ENCODE results near the gene TPM2. TPM values are rescaled to one million over a fixed set of nuclear protein-coding genes. Genes with fewer than 3 reads are reported as not detected.
A peak's percentile ranks its signal among the peaks of the same experiment; 100 is the strongest.

Gene TPM2
- total and polyA plus RNA-seq, 9 of the 15 experiments (the other 6 are each of a cell fraction or from before 2014, with no cell fraction given): 0.28 to 16.1 (median 4.5) TPM

DNA sequence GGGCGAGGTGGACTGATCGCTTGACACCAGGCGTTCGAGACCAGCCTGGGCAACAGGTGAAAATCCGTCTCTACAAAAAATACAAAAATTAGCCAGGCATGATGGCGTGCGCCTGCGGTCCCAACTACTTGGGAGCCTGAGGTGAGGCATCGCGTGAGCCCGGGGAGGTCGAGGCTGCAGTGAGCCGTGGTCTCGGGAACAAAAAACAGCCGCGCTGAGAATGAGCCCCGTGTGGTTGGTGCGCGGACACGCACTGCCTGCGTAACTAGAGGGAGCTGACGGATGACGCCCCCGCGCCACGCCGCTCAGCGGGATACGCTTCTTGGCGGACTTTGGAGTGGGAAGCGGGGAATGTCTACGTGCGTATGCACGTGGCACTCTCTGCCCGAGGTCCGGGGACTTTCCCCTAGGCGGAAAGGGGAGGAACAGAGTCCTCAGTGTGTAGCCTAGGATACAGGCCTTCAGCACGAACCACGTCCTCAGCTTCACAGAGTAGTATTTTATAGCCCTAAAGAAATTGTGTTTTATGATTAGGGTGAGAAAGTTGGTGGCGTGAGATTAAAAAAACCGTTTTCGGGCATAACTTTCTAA, 32.1 kb downstream of the TPM2 start, which contains the start of gene RMRP (continued):
- TF ChIP-seq TRIM28 (IDR thresholded peaks at IDR 0.05) (peak; percentile 48; the same call in 1 of the 2 replicates), ZNF75A (CRISPR knock-in tag; IDR thresholded peaks at IDR 0.05) (no peak), MBD2 (IDR thresholded peaks at IDR 0.05; ENCODE audit: borderline replicate concordance, low read depth) (no peak), PHB (CRISPR knock-in tag; IDR thresholded peaks at IDR 0.05) (no peak), RUNX1 (IDR thresholded peaks at IDR 0.05; ENCODE audit: low read depth) (0 out of 2 replicates have a peak, but pooled peaks have one; percentile 32), MCM7 (IDR thresholded peaks at IDR 0.05) (no peak), ZNF431 (CRISPR knock-in tag; IDR thresholded peaks at IDR 0.05) (no peak), HEY1 (CRISPR knock-in tag; IDR thresholded peaks at IDR 0.05; ENCODE audit: borderline replicate concordance) (no peak), TRIM24 (IDR thresholded peaks at IDR 0.05) (peak in 1 of 2 experiments; percentile 54; a peak in 2 of 4 replicates), ZFP30 (CRISPR knock-in tag; IDR thresholded peaks at IDR 0.05; ENCODE audit: borderline replicate concordance) (no peak), KDM2B (CRISPR knock-in tag; IDR thresholded peaks at IDR 0.05) (no peak), RBM14 (IDR thresholded peaks at IDR 0.05; ENCODE audit: borderline replicate concordance, insufficient read depth, low read depth, low read length) (no peak), STAG1 (CRISPR knock-in tag; IDR thresholded peaks at IDR 0.05; ENCODE audit: borderline replicate concordance) (no peak), RBFOX2 (IDR thresholded peaks at IDR 0.05; ENCODE audit: low read depth, low read length) (peak; percentile 73), HDAC1 (IDR thresholded peaks at IDR 0.05) (peak in 1 of 2 experiments; percentile 89; a peak in 2 of 4 replicates), TEAD2 (tag; IDR thresholded peaks at IDR 0.05) (no peak), POLR2B (IDR thresholded peaks at IDR 0.05; ENCODE audit: low read depth, partially characterized antibody) (no peak), CHD4 (IDR thresholded peaks at IDR 0.05; ENCODE audit: insufficient read depth, insufficient replicate concordance, low read depth, low read length, poor library complexity, severe bottlenecking) (no peak), SP1 (CRISPR knock-in tag; IDR thresholded peaks at IDR 0.05) (peak; percentile 92), BCOR (IDR thresholded peaks at IDR 0.05) (peak; percentile 68; the same call in 1 of the 2 replicates), CREB1 (IDR thresholded peaks at IDR 0.05) (peak; percentile 83), CREB1 (CRISPR knock-in tag; IDR thresholded peaks at IDR 0.05) (peak; percentile 90), CXXC5 (CRISPR knock-in tag; IDR thresholded peaks at IDR 0.05) (peak; percentile 99)
- TF ChIP-seq, protein P1, sequence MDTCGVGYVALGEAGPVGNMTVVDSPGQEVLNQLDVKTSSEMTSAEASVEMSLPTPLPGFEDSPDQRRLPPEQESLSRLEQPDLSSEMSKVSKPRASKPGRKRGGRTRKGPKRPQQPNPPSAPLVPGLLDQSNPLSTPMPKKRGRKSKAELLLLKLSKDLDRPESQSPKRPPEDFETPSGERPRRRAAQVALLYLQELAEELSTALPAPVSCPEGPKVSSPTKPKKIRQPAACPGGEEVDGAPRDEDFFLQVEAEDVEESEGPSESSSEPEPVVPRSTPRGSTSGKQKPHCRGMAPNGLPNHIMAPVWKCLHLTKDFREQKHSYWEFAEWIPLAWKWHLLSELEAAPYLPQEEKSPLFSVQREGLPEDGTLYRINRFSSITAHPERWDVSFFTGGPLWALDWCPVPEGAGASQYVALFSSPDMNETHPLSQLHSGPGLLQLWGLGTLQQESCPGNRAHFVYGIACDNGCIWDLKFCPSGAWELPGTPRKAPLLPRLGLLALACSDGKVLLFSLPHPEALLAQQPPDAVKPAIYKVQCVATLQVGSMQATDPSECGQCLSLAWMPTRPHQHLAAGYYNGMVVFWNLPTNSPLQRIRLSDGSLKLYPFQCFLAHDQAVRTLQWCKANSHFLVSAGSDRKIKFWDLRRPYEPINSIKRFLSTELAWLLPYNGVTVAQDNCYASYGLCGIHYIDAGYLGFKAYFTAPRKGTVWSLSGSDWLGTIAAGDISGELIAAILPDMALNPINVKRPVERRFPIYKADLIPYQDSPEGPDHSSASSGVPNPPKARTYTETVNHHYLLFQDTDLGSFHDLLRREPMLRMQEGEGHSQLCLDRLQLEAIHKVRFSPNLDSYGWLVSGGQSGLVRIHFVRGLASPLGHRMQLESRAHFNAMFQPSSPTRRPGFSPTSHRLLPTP (IDR thresholded peaks at IDR 0.05; ENCODE audit: borderline replicate concordance, extremely low read depth, insufficient read length): peak; percentile 47
- TF ChIP-seq, protein P2, sequence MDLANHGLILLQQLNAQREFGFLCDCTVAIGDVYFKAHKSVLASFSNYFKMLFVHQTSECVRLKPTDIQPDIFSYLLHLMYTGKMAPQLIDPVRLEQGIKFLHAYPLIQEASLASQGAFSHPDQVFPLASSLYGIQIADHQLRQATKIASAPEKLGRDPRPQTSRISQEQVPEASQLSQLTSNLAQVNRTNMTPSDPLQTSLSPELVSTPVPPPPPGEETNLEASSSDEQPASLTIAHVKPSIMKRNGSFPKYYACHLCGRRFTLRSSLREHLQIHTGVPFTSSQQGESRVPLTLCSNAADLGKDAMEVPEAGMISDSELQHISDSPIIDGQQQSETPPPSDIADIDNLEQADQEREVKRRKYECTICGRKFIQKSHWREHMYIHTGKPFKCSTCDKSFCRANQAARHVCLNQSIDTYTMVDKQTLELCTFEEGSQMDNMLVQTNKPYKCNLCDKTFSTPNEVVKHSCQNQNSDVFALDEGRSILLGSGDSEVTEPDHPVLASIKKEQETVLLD (IDR thresholded peaks at IDR 0.05): peak; percentile 91
